ENCODE measurements around the gene EPB41.
"Not testable (repeated sequence)": the region's sequence is repeated elsewhere in the genome, so short reads cannot be mapped to it uniquely, and the experiment has no call there.

The EPB41 gene

GRCh38 chr1:29090937-29091618 lies 176.7 kb downstream of the EPB41 start:
- DNase-seq (ENCODE audit: low read depth, low spot score) = no peak
- no peak overlapping the region for H3K27ac ChIP-seq

- H3K27ac ChIP-seq; DNase-seq (ENCODE audit: low read depth, low spot score): not testable (repeated sequence)
Observed at GRCh38 chr1:29092704-29093103, 178.3 kb downstream of the EPB41 start.

- DNase-seq (ENCODE audit: low read depth, low spot score) = no peak
- H3K27ac ChIP-seq = peak overlapping the region; percentile 42
Observed at GRCh38 chr1:29094433-29094832, 180.1 kb downstream of the EPB41 start.

GRCh38 chr1:29094954-29095353 lies 180.6 kb downstream of the EPB41 start:
- peak overlapping the region; percentile 42 for H3K27ac ChIP-seq
- DNase-seq (ENCODE audit: low read depth, low spot score) = no peak

GRCh38 chr1:29096231-29096886 lies 182.0 kb downstream of the EPB41 start:
- DNase-seq (ENCODE audit: low read depth, low spot score) = no peak
- H3K27ac ChIP-seq = no peak overlapping the region

- no peak overlapping the region for H3K27ac ChIP-seq
- no peak for DNase-seq (ENCODE audit: low read depth, low spot score)
Observed at GRCh38 chr1:29099286-29099685, 184.9 kb downstream of the EPB41 start.

- H3K27ac ChIP-seq = no peak overlapping the region
- no peak for DNase-seq (ENCODE audit: low read depth, low spot score)
Observed at GRCh38 chr1:29100487-29100886, 186.1 kb downstream of the EPB41 start.

- DNase-seq (ENCODE audit: low read depth, low spot score) = no peak
- no peak overlapping the region for H3K27ac ChIP-seq
Observed at GRCh38 chr1:29105822-29106221, 191.5 kb downstream of the EPB41 start.

GRCh38 chr1:29108041-29108440 lies 193.7 kb downstream of the EPB41 start:
- not testable (repeated sequence) for DNase-seq (ENCODE audit: low read depth, low spot score); H3K27ac ChIP-seq

- H3K27ac ChIP-seq = no peak overlapping the region
- no peak for DNase-seq (ENCODE audit: low read depth, low spot score)
Observed at GRCh38 chr1:29112705-29113412, 198.5 kb downstream of the EPB41 start.

- H3K27ac ChIP-seq = no peak overlapping the region
- DNase-seq (ENCODE audit: low read depth, low spot score) = no peak
Observed at GRCh38 chr1:29113413-29114117, 199.2 kb downstream of the EPB41 start.

GRCh38 chr1:29114654-29115053 lies 200.3 kb downstream of the EPB41 start:
- DNase-seq (ENCODE audit: low read depth, low spot score) = no peak

GRCh38 chr1:29117381-29117780 lies 203.0 kb downstream of the EPB41 start:
- DNase-seq (ENCODE audit: low read depth, low spot score) = no peak
- H3K27ac ChIP-seq = no peak overlapping the region

More at GRCh38 chr1:29114654-29115053, 200.3 kb downstream of the EPB41 start:
- no peak overlapping the region for H3K27ac ChIP-seq

- no peak for DNase-seq (ENCODE audit: low read depth, low spot score)
- no peak overlapping the region for H3K27ac ChIP-seq
Observed at GRCh38 chr1:29119121-29119929, 205.0 kb downstream of the EPB41 start.

- no peak for DNase-seq (ENCODE audit: low read depth, low spot score)
- no peak overlapping the region for H3K27ac ChIP-seq
Observed at GRCh38 chr1:29120367-29120766, 206.0 kb downstream of the EPB41 start.

GRCh38 chr1:29120947-29121485 lies 206.6 kb downstream of the EPB41 start:
- no peak overlapping the region for H3K27ac ChIP-seq
- no peak for DNase-seq (ENCODE audit: low read depth, low spot score)

- no peak overlapping the region for H3K27ac ChIP-seq
- DNase-seq (ENCODE audit: low read depth, low spot score) = no peak
Observed at GRCh38 chr1:29121516-29121935, 207.2 kb downstream of the EPB41 start.

- no peak overlapping the region for H3K27ac ChIP-seq
- no peak for DNase-seq (ENCODE audit: low read depth, low spot score)
Observed at GRCh38 chr1:29121936-29122681, 207.7 kb downstream of the EPB41 start.

- DNase-seq (ENCODE audit: low read depth, low spot score) = no peak
- H3K27ac ChIP-seq = no peak overlapping the region
Observed at GRCh38 chr1:29122682-29123052, 208.3 kb downstream of the EPB41 start.

Measured in epithelial cell of prostate (primary cell).